Measurements from ENCODE around the gene GIGYF2.

DNA sequence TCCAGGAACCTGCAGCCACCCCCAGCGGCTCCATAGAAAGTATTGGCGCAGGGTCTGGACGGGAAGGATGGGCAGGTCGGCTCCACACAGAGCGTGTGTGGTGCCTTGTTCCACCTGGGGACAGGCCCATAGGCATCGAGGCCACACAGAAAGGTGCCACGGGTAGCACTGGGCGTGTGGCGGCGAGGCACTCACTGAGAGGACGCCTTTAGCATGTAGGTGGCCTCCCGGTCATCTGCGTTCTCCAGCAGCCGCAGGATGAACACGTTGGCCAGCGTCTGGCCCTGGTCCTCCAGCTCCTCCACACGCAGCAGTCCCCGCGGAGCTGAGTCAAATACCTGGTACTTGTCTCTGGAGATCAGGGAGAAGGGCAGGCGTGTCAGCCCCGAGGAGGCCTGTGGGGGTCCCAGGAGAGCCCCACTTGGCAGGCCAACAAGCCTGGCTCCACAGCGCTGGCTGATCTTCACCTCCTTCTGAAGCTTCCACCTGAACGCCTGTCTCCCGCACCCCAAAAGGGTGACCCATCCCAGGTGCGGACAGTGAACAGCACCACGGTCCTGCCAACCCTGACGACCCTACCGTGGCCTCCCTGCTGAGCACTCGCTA is 186.1 kb downstream of the GIGYF2 start:
- TF ChIP-seq ISL1 (CRISPR knock-in tag; IDR thresholded peaks at IDR 0.05) (no peak), SNAI2 (CRISPR knock-in tag; IDR thresholded peaks at IDR 0.05) (no peak)
- TF ChIP-seq, protein P1, sequence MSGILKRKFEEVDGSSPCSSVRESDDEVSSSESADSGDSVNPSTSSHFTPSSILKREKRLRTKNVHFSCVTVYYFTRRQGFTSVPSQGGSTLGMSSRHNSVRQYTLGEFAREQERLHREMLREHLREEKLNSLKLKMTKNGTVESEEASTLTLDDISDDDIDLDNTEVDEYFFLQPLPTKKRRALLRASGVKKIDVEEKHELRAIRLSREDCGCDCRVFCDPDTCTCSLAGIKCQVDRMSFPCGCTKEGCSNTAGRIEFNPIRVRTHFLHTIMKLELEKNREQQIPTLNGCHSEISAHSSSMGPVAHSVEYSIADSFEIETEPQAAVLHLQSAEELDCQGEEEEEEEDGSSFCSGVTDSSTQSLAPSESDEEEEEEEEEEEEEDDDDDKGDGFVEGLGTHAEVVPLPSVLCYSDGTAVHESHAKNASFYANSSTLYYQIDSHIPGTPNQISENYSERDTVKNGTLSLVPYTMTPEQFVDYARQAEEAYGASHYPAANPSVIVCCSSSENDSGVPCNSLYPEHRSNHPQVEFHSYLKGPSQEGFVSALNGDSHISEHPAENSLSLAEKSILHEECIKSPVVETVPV (CRISPR knock-in tag; IDR thresholded peaks at IDR 0.05) = no peak

Measured in SK-N-SH treated with all-trans-retinoic acid at 6 μM for 48 hours (cell line).